HFF-Myc (cell line): ENCODE results near the gene ZNF761.
"Not testable (repeated sequence)": the region's sequence is repeated elsewhere in the genome, so short reads cannot be mapped to it uniquely, and the experiment has no call there.

Experiments
- DNase-seq: peaks from one replicate; pipeline ENCODE4 v3.0.0-alpha.2; 2011; ENCODE audit warnings: low read depth; ENCODE audit errors: extremely low read depth
- H3K4me3 ChIP-seq: replicated peaks from 2 replicates; pipeline ENCODE4 v1.5.1; 2011; ENCODE audit warnings: low read depth, mild to moderate bottlenecking, control low read depth, low read length
- TF ChIP-seq, protein P1 (sequence below): IDR thresholded peaks from 2 replicates; pipeline ENCODE4 v1.5.1; 2012; ENCODE audit warnings: mild to moderate bottlenecking, low read depth, low read length, control low read depth; ENCODE audit errors: missing control alignments

The ZNF761 gene

GRCh38 chr19:53463263-53463662 is 31.5 kb downstream of the ZNF761 start:
- H3K4me3 ChIP-seq, result no peak overlapping the region
- DNase-seq, result no peak
- TF ChIP-seq, protein P1, sequence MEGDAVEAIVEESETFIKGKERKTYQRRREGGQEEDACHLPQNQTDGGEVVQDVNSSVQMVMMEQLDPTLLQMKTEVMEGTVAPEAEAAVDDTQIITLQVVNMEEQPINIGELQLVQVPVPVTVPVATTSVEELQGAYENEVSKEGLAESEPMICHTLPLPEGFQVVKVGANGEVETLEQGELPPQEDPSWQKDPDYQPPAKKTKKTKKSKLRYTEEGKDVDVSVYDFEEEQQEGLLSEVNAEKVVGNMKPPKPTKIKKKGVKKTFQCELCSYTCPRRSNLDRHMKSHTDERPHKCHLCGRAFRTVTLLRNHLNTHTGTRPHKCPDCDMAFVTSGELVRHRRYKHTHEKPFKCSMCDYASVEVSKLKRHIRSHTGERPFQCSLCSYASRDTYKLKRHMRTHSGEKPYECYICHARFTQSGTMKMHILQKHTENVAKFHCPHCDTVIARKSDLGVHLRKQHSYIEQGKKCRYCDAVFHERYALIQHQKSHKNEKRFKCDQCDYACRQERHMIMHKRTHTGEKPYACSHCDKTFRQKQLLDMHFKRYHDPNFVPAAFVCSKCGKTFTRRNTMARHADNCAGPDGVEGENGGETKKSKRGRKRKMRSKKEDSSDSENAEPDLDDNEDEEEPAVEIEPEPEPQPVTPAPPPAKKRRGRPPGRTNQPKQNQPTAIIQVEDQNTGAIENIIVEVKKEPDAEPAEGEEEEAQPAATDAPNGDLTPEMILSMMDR, result no peak

GRCh38 chr19:53466726-53467484 is 35.1 kb downstream of the ZNF761 start:
- no peak for DNase-seq
- peak overlapping the region; percentile 53 for H3K4me3 ChIP-seq
- TF ChIP-seq, protein P1, result no peak

- TF ChIP-seq, protein P1, result no peak
- peak; percentile 12 for DNase-seq
- H3K4me3 ChIP-seq, result peak within 1 kb of the TSS; percentile 53
Observed at GRCh38 chr19:53467485-53468262, 35.9 kb downstream of the ZNF761 start, which contains the start of gene ZNF813. ZNF813 (plus strand) TSS chr19:53467733; CDS start chr19:53483823, 16,090 bp downstream.

DNA sequence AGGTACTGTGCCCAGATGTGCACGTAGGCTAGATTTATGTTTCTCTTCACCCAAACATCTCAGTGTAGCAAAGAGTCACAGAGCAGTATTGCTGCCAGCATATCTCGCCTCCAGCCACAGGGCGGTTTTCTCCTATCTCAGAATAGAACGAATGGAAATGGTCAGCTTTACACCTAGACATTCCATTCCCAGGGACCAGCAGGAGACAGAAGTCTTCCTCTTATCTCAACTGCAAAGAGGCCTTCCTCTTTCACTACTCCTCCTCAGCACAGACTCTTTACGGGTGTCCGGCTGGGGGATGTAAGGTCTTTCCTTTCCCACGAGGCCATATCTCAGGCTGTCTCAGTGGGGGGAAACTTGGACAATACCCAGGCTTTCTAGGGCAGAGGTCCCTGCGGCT is 36.8 kb downstream of the ZNF761 start:
- not testable (repeated sequence) for DNase-seq
- H3K4me3 ChIP-seq, result peak overlapping the region; percentile 53

DNA sequence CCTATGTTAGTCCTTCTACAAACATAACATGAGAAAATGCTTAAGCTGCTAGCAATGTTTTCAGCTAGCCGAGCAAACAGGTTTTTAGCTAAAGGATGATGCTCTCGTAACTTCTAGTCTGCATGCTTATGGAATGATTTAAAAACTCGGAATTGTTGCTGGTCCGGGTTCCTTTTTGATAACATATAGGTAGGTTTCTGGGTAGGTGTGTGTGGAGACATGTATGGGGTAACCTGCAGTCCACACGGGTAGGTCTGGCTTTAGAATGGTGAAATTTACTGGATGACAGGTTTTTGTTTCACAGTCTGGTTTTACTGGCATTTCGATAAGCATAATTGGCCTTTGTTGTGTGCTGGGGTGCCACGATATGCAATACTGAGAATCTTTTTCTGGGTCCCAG is 40.1 kb downstream of the ZNF761 start:
- no peak overlapping the region for H3K4me3 ChIP-seq
- DNase-seq, result no peak
- TF ChIP-seq, protein P1, result no peak

- DNase-seq, H3K4me3 ChIP-seq: not testable (repeated sequence)
Observed at GRCh38 chr19:53474832-53475231, 43.0 kb downstream of the ZNF761 start.

- not testable (repeated sequence) for H3K4me3 ChIP-seq, DNase-seq
Observed at GRCh38 chr19:53475470-53475869, 43.7 kb downstream of the ZNF761 start.

- not testable (repeated sequence) for DNase-seq
Observed at GRCh38 chr19:53483751-53484150, 52.0 kb downstream of the ZNF761 start.

More at GRCh38 chr19:53483751-53484150, 52.0 kb downstream of the ZNF761 start:
- not testable (repeated sequence) for H3K4me3 ChIP-seq
